ENCODE results near the gene ULK3.

DNA sequence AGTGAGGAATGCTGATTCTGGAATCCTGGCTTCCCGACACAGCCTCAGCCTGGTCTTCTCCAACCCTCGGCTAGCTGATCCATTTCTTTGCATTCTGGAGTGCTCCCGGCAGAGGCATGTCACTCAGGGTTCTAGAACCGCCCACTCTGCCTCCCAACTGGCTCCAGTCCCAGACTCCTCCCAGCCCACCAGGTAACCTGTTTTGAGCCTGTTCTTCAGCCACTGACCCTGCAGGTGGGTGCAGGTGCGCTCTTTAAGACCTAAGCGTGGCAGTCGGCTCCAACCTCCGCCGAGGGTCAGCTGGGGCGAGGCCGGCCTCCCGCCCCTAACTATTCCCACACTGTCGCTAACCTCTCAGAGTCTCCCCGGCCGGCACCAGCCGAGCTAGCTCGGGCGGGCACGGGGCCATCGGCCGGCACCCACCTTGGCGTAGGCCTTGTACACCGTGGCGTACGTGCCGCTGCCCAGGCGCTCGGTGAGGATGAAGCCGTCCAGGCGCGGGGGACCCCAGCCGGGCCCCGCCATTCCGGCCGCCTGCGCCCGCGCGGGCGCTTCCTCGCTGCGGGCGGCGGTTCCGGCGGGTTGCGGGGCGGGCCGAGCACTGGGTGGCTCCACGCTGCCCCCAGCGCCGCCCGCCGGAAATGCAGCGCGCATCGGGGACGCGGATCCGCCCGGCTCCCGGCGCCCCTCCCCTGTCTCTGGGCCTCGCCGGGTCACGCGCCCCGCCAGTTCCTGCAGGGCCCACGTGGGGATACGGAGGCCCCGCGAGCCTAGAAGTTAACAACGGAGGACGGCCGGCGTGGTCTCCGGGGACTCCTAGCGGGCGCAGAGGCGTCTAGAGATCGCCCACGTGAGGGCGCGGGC lies at the start of gene ULK3:
- TF ChIP-seq, protein P1, sequence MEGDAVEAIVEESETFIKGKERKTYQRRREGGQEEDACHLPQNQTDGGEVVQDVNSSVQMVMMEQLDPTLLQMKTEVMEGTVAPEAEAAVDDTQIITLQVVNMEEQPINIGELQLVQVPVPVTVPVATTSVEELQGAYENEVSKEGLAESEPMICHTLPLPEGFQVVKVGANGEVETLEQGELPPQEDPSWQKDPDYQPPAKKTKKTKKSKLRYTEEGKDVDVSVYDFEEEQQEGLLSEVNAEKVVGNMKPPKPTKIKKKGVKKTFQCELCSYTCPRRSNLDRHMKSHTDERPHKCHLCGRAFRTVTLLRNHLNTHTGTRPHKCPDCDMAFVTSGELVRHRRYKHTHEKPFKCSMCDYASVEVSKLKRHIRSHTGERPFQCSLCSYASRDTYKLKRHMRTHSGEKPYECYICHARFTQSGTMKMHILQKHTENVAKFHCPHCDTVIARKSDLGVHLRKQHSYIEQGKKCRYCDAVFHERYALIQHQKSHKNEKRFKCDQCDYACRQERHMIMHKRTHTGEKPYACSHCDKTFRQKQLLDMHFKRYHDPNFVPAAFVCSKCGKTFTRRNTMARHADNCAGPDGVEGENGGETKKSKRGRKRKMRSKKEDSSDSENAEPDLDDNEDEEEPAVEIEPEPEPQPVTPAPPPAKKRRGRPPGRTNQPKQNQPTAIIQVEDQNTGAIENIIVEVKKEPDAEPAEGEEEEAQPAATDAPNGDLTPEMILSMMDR (IDR thresholded peaks at IDR 0.05) = peak; percentile 37 to 96 (median 84)
- peak in 2 of 4 donors; percentile 67 to 72 for TF ChIP-seq POLR2A (IDR thresholded peaks at IDR 0.05)

Measured in esophagus squamous epithelium (tissue), 4 donors.